Activated T-cell treated with anti-CD3 and anti-CD28 coated beads, Interleukin-2, amount 50 U/mL, for 72 hours (primary cell): Measurements from ENCODE around the gene PRDX5. TPM values are rescaled to one million over a fixed set of nuclear protein-coding genes. Genes with fewer than 3 reads are reported as not detected.
"Not testable (repeated sequence)": the region's sequence is repeated elsewhere in the genome, so short reads cannot be mapped to it uniquely, and the experiment has no call there.

Source experiments
- ATAC-seq, 2 donors: fragments of 150-1000 bp; cut with Tn5 transposase; replicated peaks in 1 of 2; 2 replicates each; pipeline ENCODE4 v1.10.0; 2021; ENCODE audit warnings: moderate library complexity in 2 of 2, mild to moderate bottlenecking in 1 of 2
- DNase-seq, 2 donors: peaks; one replicate each; pipeline ENCODE4 v3.0.0; 2021 to 2022; ENCODE audit warnings: mixed read lengths in 1 of 2
- H3K27ac Mint-ChIP-seq: one replicate; pipeline ENCODE4 v1.8.0; 2022; ENCODE audit warnings: mild to moderate bottlenecking, moderate library complexity, mixed read lengths
- H3K27me3 Mint-ChIP-seq: one replicate; pipeline ENCODE4 v1.8.0; 2022; ENCODE audit warnings: low read depth, mixed read lengths
- H3K36me3 Mint-ChIP-seq, 2 donors: one replicate each; pipeline ENCODE4 v1.8.0; 2022; ENCODE audit warnings: mixed read lengths in 2 of 2, mild to moderate bottlenecking in 1 of 2; ENCODE audit not compliant: insufficient read depth in 2 of 2
- H3K4me1 Mint-ChIP-seq: one replicate; pipeline ENCODE4 v1.8.0; 2022; ENCODE audit warnings: low read depth, mixed read lengths
- H3K4me3 Mint-ChIP-seq, 2 donors: one replicate each; pipeline ENCODE4 v1.8.0; 2022; ENCODE audit warnings: mild to moderate bottlenecking in 2 of 2, mixed read lengths in 2 of 2, moderate library complexity in 2 of 2
- H3K9me3 Mint-ChIP-seq, 2 donors: one replicate each; pipeline ENCODE4 v1.8.0; 2022; ENCODE audit warnings: mixed read lengths in 2 of 2
- total RNA-seq, 2 donors: library from RNA; stranded (reverse); gene quantifications; one replicate each; pipeline ENCODE4 v1.2.3, GENCODE V29; 2022

PRDX5 gene
- total RNA-seq, 2 donors from 2014 or later, result 134 to 138 TPM

- Mint-ChIP-seq H3K27me3 (peaks cover 11% of the 10 kb centered on the region), H3K27ac (peak overlapping the region; percentile 23), H3K4me3 (peak overlapping the region; percentile 93 to 100), H3K9me3 (no peaks in the 10 kb centered on the region), H3K36me3 (peaks cover 0 to 10% of the 10 kb centered on the region in 2 donors), H3K4me1 (peaks cover 44% of the 10 kb centered on the region)
- DNase-seq (peak; percentile 79 to 82), ATAC-seq (peak; percentile 31 to 34)
Measured at GRCh38 chr11:64305691-64306562, 12.0 kb upstream of the PRDX5 start.

- ATAC-seq (no peak), DNase-seq (no peak)
- peak overlapping the region; percentile 23 for H3K27ac Mint-ChIP-seq
- peak overlapping the region; percentile 93 to 100 for H3K4me3 Mint-ChIP-seq
- H3K27me3 Mint-ChIP-seq, result peaks cover 5% of the 10 kb centered on the region
- H3K36me3 Mint-ChIP-seq, result peaks cover 0 to 10% of the 10 kb centered on the region in 2 donors
- no peaks in the 10 kb centered on the region for H3K9me3 Mint-ChIP-seq
- peaks cover 42% of the 10 kb centered on the region for H3K4me1 Mint-ChIP-seq
Measured at GRCh38 chr11:64306563-64306875, 11.4 kb upstream of the PRDX5 start.

DNA sequence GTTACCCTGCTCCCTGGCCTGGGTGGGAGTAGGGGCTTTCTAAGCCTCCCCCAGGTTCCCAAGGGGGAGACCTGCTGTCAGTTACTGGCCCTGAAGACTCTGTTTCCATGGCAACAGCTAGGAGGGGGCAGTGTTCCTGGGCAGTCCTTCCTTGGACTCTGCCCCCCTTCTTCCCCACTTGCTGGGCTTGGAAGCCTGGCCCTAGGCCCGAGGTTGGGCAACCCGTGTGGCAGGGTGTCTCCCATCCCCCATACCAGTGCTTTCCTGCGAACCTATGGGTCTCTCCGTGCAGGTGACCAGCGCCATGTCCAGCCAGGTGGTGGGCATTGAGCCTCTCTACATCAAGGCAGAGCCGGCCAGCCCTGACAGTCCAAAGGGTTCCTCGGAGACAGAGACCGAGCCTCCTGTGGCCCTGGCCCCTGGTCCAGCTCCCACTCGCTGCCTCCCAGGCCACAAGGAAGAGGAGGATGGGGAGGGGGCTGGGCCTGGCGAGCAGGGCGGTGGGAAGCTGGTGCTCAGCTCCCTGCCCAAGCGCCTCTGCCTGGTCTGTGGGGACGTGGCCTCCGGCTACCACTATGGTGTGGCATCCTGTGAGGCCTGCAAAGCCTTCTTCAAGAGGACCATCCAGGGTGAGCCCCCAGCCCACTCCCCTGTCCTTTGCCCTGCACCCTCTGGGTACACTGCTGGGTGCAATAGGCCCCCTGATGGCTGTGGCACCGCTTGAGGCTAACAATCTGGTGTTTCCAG lies 10.9 kb upstream of the PRDX5 start:
- peaks cover 42% of the 10 kb centered on the region for H3K4me1 Mint-ChIP-seq

DNA sequence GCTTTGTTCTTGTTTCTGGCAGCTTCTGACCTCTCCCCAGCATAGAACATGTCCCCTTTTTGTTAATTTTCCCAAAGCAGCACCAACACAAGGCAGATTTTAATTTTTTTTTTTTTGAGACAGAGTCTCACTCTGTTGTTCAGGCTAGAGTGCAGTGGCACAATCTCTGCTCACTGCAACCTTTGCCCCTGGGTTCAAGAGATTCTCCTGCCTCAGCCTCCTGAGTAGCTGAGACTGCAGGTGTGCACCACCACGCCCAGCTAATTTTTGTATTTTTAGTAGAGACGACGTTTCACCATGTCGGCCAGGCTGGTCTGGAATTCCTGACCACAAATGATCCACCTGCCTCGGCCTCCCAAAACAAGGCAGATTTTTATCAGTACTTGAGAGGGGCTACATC lies 10.1 kb upstream of the PRDX5 start:
- ATAC-seq, H3K9me3 Mint-ChIP-seq, H3K36me3 Mint-ChIP-seq, DNase-seq, H3K27me3 Mint-ChIP-seq: not testable (repeated sequence)
- peaks cover 47% of the 10 kb centered on the region for H3K4me1 Mint-ChIP-seq
- H3K4me3 Mint-ChIP-seq, result peak overlapping the region; percentile 50 to 100
- H3K27ac Mint-ChIP-seq, result peak overlapping the region; percentile 61

More for the DNA sequence above, 10.9 kb upstream of the PRDX5 start:
- peak overlapping the region; percentile 93 to 100 for H3K4me3 Mint-ChIP-seq
- DNase-seq (no peak), ATAC-seq (no peak)
- peaks cover under 1% of the 10 kb centered on the region for H3K27me3 Mint-ChIP-seq
- no peak overlapping the region for H3K27ac Mint-ChIP-seq
- peaks cover 0 to 10% of the 10 kb centered on the region in 2 donors for H3K36me3 Mint-ChIP-seq
- H3K9me3 Mint-ChIP-seq, result no peaks in the 10 kb centered on the region

- Mint-ChIP-seq H3K9me3 (no peaks in the 10 kb centered on the region), H3K4me1 (peaks cover 42% of the 10 kb centered on the region), H3K4me3 (no peak overlapping the region), H3K27ac (peak overlapping the region; percentile 36), H3K36me3 (peaks cover 0 to 2% of the 10 kb centered on the region in 2 donors), H3K27me3 (no peaks in the 10 kb centered on the region)
- DNase-seq (no peak), ATAC-seq (no peak)
Measured at GRCh38 chr11:64312947-64313346, 5.0 kb upstream of the PRDX5 start.

DNA sequence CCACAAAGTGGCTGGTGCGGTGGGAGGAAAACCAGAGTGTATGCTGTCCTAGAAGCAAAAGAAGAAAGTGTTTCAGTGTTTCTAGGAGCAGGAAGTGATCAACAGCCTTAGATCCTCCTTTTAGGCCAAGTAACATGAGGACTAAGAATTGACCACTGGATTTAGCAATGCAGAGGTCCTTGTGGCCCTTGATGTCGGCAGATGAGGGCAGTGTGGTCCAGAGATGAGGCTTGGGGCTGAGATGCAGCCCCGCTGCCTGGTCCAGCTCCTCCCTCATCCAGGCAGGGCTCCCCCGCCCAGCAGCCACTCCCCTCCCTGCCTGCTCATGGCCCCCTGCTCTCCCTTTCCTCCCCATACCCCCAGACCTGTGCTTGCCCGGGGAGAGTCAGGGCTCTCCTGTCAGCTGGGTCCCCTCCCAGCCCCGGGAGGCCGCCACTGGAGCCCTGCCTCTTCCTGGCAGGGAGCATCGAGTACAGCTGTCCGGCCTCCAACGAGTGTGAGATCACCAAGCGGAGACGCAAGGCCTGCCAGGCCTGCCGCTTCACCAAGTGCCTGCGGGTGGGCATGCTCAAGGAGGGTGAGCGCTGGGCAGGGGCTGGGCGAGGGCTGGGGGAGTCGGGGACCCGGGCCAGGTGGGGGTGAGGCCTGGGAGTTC lies 4.3 kb upstream of the PRDX5 start:
- Mint-ChIP-seq H3K4me1 (peaks cover 44% of the 10 kb centered on the region), H3K27ac (no peak overlapping the region), H3K4me3 (no peak overlapping the region), H3K9me3 (no peaks in the 10 kb centered on the region), H3K27me3 (no peaks in the 10 kb centered on the region), H3K36me3 (peaks cover 2 to 4% of the 10 kb centered on the region in 2 donors)
- ATAC-seq (no peak), DNase-seq (no peak)

DNA sequence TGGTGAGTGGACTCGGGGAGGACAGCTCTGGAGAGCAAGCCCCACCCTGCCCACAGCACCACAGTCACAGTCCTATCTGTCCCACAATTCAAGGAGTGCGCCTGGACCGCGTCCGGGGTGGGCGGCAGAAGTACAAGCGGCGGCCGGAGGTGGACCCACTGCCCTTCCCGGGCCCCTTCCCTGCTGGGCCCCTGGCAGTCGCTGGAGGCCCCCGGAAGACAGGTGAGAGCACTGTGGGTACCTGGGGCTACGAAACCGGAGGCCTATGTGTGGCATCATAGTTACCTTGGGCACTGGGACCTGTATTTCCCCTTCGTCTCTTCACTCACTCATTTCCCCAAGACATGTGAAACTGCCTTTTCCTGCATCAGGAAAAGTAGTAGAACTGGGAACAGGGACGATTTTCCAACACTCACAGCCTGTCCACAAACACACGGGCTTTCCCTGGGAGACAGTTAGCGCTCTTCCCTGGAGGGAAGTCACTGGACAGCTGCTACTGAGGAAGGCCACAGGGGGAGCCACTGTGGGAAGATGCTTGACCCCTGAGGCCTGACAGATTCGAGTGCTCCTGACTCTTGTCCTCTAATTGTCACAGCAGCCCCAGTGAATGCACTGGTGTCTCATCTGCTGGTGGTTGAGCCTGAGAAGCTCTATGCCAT lies 3.6 kb upstream of the PRDX5 start:
- Mint-ChIP-seq H3K4me3 (no peak overlapping the region), H3K27ac (no peak overlapping the region), H3K36me3 (peaks cover 7% of the 10 kb centered on the region in 2 donors), H3K4me1 (peaks cover 49% of the 10 kb centered on the region), H3K9me3 (no peaks in the 10 kb centered on the region), H3K27me3 (no peaks in the 10 kb centered on the region)
- DNase-seq, result no peak
- no peak for ATAC-seq

GRCh38 chr11:64314805-64315561 lies 2.9 kb upstream of the PRDX5 start:
- H3K9me3 Mint-ChIP-seq, result no peaks in the 10 kb centered on the region
- peaks cover 54% of the 10 kb centered on the region for H3K4me1 Mint-ChIP-seq

GRCh38 chr11:64315667-64316526 lies 2.0 kb upstream of the PRDX5 start:
- H3K4me3 Mint-ChIP-seq, result peak overlapping the region; percentile 88 to 92
- H3K36me3 Mint-ChIP-seq, DNase-seq, H3K27me3 Mint-ChIP-seq, ATAC-seq, H3K9me3 Mint-ChIP-seq: not testable (repeated sequence)
- H3K27ac Mint-ChIP-seq, result peak overlapping the region; percentile 98
- H3K4me1 Mint-ChIP-seq, result peaks cover 60% of the 10 kb centered on the region

More at GRCh38 chr11:64314805-64315561, 2.9 kb upstream of the PRDX5 start:
- Mint-ChIP-seq H3K27ac (no peak overlapping the region), H3K36me3 (peaks cover 7% of the 10 kb centered on the region in 2 donors), H3K27me3 (no peaks in the 10 kb centered on the region), H3K4me3 (peak overlapping the region in 1 of 2 donors; percentile 11)
- no peak for ATAC-seq
- DNase-seq, result no peak

GRCh38 chr11:64316672-64317324 lies 1.1 kb upstream of the PRDX5 start:
- peak; percentile 14 to 33 for ATAC-seq
- Mint-ChIP-seq H3K36me3 (peaks cover 9% of the 10 kb centered on the region in 2 donors), H3K4me3 (peak overlapping the region; percentile 88 to 92), H3K27me3 (no peaks in the 10 kb centered on the region), H3K9me3 (no peaks in the 10 kb centered on the region), H3K4me1 (peaks cover 69% of the 10 kb centered on the region), H3K27ac (peak overlapping the region; percentile 98)
- peak; percentile 45 to 47 for DNase-seq

DNA sequence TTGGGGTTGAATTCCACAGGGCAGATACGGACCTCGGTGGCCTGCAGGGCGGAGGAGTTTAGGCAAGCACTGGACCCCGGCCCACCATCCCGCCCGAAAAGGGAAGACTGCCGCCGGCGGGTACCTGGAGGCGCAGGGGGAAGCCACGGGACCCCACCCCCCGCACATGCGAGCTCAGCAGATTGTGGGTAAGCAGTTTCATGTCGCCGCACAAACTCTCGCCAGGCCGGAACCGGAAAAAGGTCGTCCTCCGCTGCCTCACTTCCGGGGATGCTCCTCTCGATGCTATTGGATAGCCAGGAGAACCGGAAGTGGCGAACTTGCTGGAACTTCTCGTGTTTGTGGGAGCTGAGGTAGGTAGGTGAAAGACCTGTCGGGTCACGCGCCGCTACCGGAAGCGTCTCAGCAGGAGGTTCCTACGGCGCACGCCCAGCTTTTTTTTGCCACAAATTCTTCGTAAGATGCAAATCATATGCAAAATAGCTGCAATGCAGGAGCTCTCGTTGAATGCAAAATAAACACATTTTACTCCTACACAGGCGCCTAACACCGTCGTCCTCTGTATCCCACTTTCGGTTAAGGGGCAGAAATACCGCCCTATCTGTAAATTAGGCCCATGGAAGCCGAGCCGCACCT lies 478 bp upstream of the PRDX5 start, which contains the start of gene TRMT112:
TSS of gene TRMT112 (minus strand) at position 235 of the 636 bp plus-strand sequence. CDS start at position 202, 33 bp downstream.
- Mint-ChIP-seq H3K4me1 (peaks cover 68% of the 10 kb centered on the region), H3K9me3 (no peaks in the 10 kb centered on the region), H3K36me3 (peaks cover 9% of the 10 kb centered on the region in 2 donors), H3K27ac (peak within 1 kb of the TSS; percentile 98), H3K27me3 (no peaks in the 10 kb centered on the region), H3K4me3 (peak within 1 kb of the TSS; percentile 88 to 92)
- peak; percentile 94 to 98 for DNase-seq
- ATAC-seq, result peak; percentile 79 to 84
